ENCODE data around the gene RETREG3. TPM values are rescaled to one million over a fixed set of nuclear protein-coding genes. Genes with fewer than 3 reads are reported as not detected.
A peak's percentile ranks its signal among the peaks of the same experiment; 100 is the strongest.

RETREG3 gene
- total and polyA plus RNA-seq, 8 donors: 28.8 to 78.0 (median 41.4) TPM

- Histone ChIP-seq H3K9me3 (no peaks in the 10 kb centered on the region), H3K4me1 (peaks cover 0 to 26% (median 8%) of the 10 kb centered on the region in 3 donors), H3K4me3 (peak overlapping the region in 3 of 4 donors; percentile 76 to 93 (median 88)), H3K27me3 (no peaks in the 10 kb centered on the region), H3K36me3 (peaks cover 0 to 23% (median 10%) of the 10 kb centered on the region in 3 donors), H3K27ac (peak overlapping the region in 1 of 4 donors; percentile 74)
- 66 to 70% methylated on average over 8 to 9 of the region's 9 CpGs for WGBS, 2 donors
- FAIRE-seq: no peak
- intact Hi-C loops (cut with DNase I): no loop called here
- ATAC-seq: no peak
- no peak for TF ChIP-seq CTCF (IDR thresholded peaks at IDR 0.05)
- peak in 1 of 6 donors; percentile 57 for DNase-seq
These were observed 45.2 kb downstream of the RETREG3 start for GRCh38 chr17:42563950-42564349.

- FAIRE-seq: no peak
- peak in 1 of 4 donors; percentile 1 for ATAC-seq
These were observed 45.6 kb downstream of the RETREG3 start for GRCh38 chr17:42563543-42563942.

GRCh38 chr17:42563143-42563509 is 46.0 kb downstream of the RETREG3 start:
- intact Hi-C loops (cut with DNase I): no loop called here
- DNase-seq: no peak
- Histone ChIP-seq H3K36me3 (peaks cover 0 to 19% (median 10%) of the 10 kb centered on the region in 3 donors), H3K27ac (peak overlapping the region; percentile 69 to 81 (median 76)), H3K9me3 (no peaks in the 10 kb centered on the region), H3K27me3 (no peaks in the 10 kb centered on the region), H3K4me1 (peaks cover 0 to 23% (median 8%) of the 10 kb centered on the region in 3 donors), H3K4me3 (peak overlapping the region; percentile 76 to 93 (median 86))
- no peak for FAIRE-seq
- whole genome bisulfite sequencing, 2 donors: 26 to 27% methylated on average over 14 of the region's 14 CpGs
- no peak for ATAC-seq
- no peak for TF ChIP-seq CTCF (IDR thresholded peaks at IDR 0.05)

More at GRCh38 chr17:42563543-42563942, 45.6 kb downstream of the RETREG3 start:
- Histone ChIP-seq H3K27me3 (no peaks in the 10 kb centered on the region), H3K27ac (peak overlapping the region in 3 of 4 donors; percentile 74 to 81 (median 79)), H3K4me3 (peak overlapping the region in 3 of 4 donors; percentile 76 to 93 (median 88)), H3K9me3 (no peaks in the 10 kb centered on the region), H3K4me1 (peaks cover 0 to 26% (median 8%) of the 10 kb centered on the region in 3 donors), H3K36me3 (peaks cover 0 to 19% (median 10%) of the 10 kb centered on the region in 3 donors)
- DNase-seq: peak in 3 of 6 donors; percentile 39 to 68 (median 58)
- intact Hi-C loops (cut with DNase I): no loop called here
- WGBS, 2 donors: 0 to 10% methylated on average over 1 of the region's 1 CpG
- TF ChIP-seq CTCF (IDR thresholded peaks at IDR 0.05): no peak

GRCh38 chr17:42562388-42563142 is 46.6 kb downstream of the RETREG3 start:
- peak overlapping the region; percentile 69 to 81 (median 76) for H3K27ac ChIP-seq
- FAIRE-seq (no peak), DNase-seq (peak in 3 of 6 donors; percentile 60 to 81 (median 67)), ATAC-seq (peak; percentile 2 to 6 (median 4))
- TF ChIP-seq CTCF (IDR thresholded peaks at IDR 0.05): no peak
- intact Hi-C loops (cut with DNase I): no loop called here
- WGBS, 2 donors: 4 to 6% methylated on average over 48 of the region's 48 CpGs
- peak overlapping the region; percentile 76 to 93 (median 86) for H3K4me3 ChIP-seq
- H3K9me3 ChIP-seq: no peaks in the 10 kb centered on the region
- peaks cover 0 to 23% (median 8%) of the 10 kb centered on the region in 3 donors for H3K4me1 ChIP-seq
- peaks cover 0 to 19% (median 10%) of the 10 kb centered on the region in 3 donors for H3K36me3 ChIP-seq
- H3K27me3 ChIP-seq: no peaks in the 10 kb centered on the region
